ENCODE results near the gene GSTA5.
"Not testable (repeated sequence)": the region's sequence is repeated elsewhere in the genome, so short reads cannot be mapped to it uniquely, and the experiment has no call there.

The GSTA5 gene

DNA sequence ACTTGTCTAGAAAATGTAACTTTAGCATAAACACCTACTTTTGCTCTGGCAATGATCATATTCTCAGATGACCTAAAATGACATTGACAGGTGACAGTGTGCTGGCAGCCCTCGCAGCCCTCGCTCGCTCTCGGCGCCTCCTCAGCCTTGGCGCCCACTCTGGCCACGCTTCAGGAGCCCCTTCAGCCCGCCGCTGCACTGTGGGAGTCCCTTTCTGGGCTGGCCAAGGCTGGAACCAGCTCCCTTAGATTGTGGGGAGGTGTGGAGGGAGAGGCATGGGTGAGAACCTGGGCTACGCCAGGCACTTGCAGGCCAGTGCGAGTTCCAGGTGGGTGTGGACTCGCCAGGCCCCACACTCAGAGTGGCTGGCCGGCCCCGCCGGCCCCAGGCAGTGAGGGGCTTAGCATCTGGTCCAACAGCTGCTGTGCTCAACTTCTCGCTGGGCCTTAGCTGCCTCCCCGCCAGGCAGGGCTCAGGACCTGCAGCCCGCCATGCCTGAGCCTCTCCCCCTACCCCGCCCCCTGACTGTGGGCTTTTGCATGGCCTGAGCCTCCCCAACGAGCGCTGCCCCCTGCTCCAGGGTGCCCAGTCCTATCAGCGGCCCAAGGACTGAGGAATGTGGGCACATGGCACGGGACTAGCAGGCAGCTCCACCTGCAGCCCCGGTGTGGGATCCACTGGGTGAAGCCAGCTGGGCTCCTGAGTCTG, 54.2 kb downstream of the GSTA5 start:
- no peak for DNase-seq

DNA sequence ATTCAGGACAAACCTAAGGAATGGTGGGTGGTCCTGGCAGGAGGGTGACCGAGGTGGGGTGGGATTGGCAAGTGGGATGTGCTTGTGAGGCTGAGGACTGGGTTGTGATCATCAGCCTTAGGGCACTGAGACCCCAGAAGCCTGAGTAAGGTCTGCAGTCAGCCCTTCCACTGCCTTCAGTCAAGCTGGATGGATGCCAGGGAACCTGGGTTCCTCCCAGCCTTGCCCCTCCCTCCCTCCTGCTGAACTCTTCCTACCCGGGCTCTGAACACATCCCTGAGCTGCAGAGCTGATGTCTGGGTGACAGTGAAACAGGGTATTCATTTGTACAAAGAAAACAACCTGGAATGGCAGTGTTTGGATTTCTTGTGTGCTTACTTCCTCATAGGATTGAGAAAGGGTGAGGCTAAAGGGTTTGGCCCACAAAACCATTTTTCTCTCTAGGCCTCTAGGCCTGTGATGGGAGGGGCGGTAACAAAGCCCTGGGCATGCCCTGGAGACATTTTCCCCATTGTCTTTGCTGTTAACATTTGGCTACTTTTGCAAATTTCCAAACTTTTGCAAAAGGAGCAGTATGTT, 57.8 kb downstream of the GSTA5 start:
- peak; percentile 14 for DNase-seq

DNA sequence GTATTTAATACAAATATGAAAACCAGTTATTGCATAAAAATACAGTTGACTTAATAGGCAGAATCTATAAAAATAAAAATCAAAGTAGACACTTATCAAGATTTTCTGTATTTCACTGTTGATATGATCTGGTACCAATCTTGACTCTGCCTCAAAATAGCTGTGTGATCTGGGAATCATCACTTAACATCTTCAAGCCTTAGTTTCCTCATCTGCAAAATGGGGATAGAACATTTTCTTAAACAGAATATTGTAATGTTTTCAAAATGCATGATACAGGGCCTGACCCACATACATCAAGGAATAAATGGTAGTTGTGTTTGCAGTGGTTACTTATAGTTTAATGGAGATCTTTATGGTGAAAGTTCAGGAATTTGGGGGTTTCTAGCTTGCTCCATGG, 58.4 kb downstream of the GSTA5 start:
- not testable (repeated sequence) for DNase-seq
